GM18909 (cell line): ENCODE data around the gene GTF3C5.
"Not testable (repeated sequence)": the region's sequence is repeated elsewhere in the genome, so short reads cannot be mapped to it uniquely, and the experiment has no call there.

Experiments used
- ATAC-seq: cut with Tn5 transposase; IDR thresholded peaks from one replicate; pipeline ENCODE4 v1.9.1; 2021; ENCODE audit warnings: mild to moderate bottlenecking; ENCODE audit not compliant: unreplicated experiment, poor library complexity

Gene GTF3C5

GRCh38 chr9:133051281-133051900 lies 20.6 kb downstream of the GTF3C5 start:
- no peak for ATAC-seq

- no peak for ATAC-seq
Measured at GRCh38 chr9:133051966-133052539, 21.3 kb downstream of the GTF3C5 start.

- ATAC-seq, result no peak
Measured at GRCh38 chr9:133054194-133054890, 23.5 kb downstream of the GTF3C5 start.

- no peak for ATAC-seq
Measured at GRCh38 chr9:133054966-133055365, 24.2 kb downstream of the GTF3C5 start.

GRCh38 chr9:133055788-133056420 lies 25.1 kb downstream of the GTF3C5 start:
- ATAC-seq, result no peak

GRCh38 chr9:133056533-133056932 lies 25.7 kb downstream of the GTF3C5 start:
- no peak for ATAC-seq

- no peak for ATAC-seq
Measured at GRCh38 chr9:133057006-133057405, 26.2 kb downstream of the GTF3C5 start.

GRCh38 chr9:133057553-133057952 lies 26.8 kb downstream of the GTF3C5 start:
- no peak for ATAC-seq

- ATAC-seq, result no peak
Measured at GRCh38 chr9:133058071-133058470, 27.3 kb downstream of the GTF3C5 start.

- no peak for ATAC-seq
Measured at GRCh38 chr9:133058550-133059320, 27.9 kb downstream of the GTF3C5 start.

GRCh38 chr9:133059623-133060022 lies 28.8 kb downstream of the GTF3C5 start:
- no peak for ATAC-seq

- ATAC-seq, result no peak
Measured at GRCh38 chr9:133060417-133060841, 29.6 kb downstream of the GTF3C5 start.

GRCh38 chr9:133061019-133061763 lies 30.4 kb downstream of the GTF3C5 start:
- not testable (repeated sequence) for ATAC-seq

GRCh38 chr9:133061764-133062145 lies 31.0 kb downstream of the GTF3C5 start, which contains the start of gene CEL:
TSS of gene CEL (plus strand) at chr9:133061981. CDS start at chr9:133062003, 22 bp downstream.
- not testable (repeated sequence) for ATAC-seq

- not testable (repeated sequence) for ATAC-seq
Measured at GRCh38 chr9:133062569-133062968, 31.8 kb downstream of the GTF3C5 start.

GRCh38 chr9:133063159-133063499 lies 32.3 kb downstream of the GTF3C5 start:
- no peak for ATAC-seq

- ATAC-seq, result no peak
Measured at GRCh38 chr9:133063500-133064231, 32.9 kb downstream of the GTF3C5 start.

GRCh38 chr9:133064241-133065069 lies 33.7 kb downstream of the GTF3C5 start:
- ATAC-seq, result no peak
